Esophagus (tissue), 2 donors: ENCODE measurements around the gene CUL9. TPM values are rescaled to one million over a fixed set of nuclear protein-coding genes. Genes with fewer than 3 reads are reported as not detected.

ENCODE experiments used
- H3K27ac ChIP-seq, 2 donors: one replicate each; pipeline ENCODE4 v1.5.1; 2013; ENCODE audit warnings: low read depth in 2 of 2, mild to moderate bottlenecking in 2 of 2, inconsistent platforms in 1 of 2, low read length in 1 of 2, moderate library complexity in 1 of 2
- H3K27me3 ChIP-seq, 2 donors: one replicate each; pipeline ENCODE4 v1.6.1; 2013; ENCODE audit warnings: low read length in 2 of 2, control low read depth in 1 of 2, mild to moderate bottlenecking in 1 of 2; ENCODE audit not compliant: insufficient read depth in 2 of 2, control insufficient read depth in 1 of 2
- H3K36me3 ChIP-seq, 2 donors: one replicate each; pipeline ENCODE4 v1.6.1; 2013; ENCODE audit warnings: low read length in 1 of 2; ENCODE audit not compliant: control insufficient read depth in 2 of 2, insufficient read depth in 2 of 2
- H3K4me1 ChIP-seq, 2 donors: one replicate each; pipeline ENCODE4 v1.6.1; 2013; ENCODE audit warnings: low read length in 1 of 2; ENCODE audit not compliant: control insufficient read depth in 2 of 2, insufficient read depth in 2 of 2
- H3K4me3 ChIP-seq, 2 donors: one replicate each; pipeline ENCODE4 v1.5.1; 2013; ENCODE audit warnings: low read length in 2 of 2, mild to moderate bottlenecking in 2 of 2, low read depth in 1 of 2, moderate library complexity in 1 of 2
- H3K9me3 ChIP-seq, 2 donors: one replicate each; pipeline ENCODE4 v1.6.1; 2013; ENCODE audit warnings: mild to moderate bottlenecking in 2 of 2, low read depth in 1 of 2, low read length in 1 of 2, moderate library complexity in 1 of 2; ENCODE audit not compliant: control insufficient read depth in 2 of 2, insufficient read depth in 1 of 2
- WGBS, 2 donors: extraction: QIAGEN DNeasy Blood & Tissue Kit; methylation state at CpG; one replicate each; pipeline ENCODE4 v1.1.7; 2013; 5-methylcytosine and 5-hydroxymethylcytosine counted together
- polyA plus RNA-seq, 2 donors: library from polyadenylated mRNA; stranded (reverse); fragments of 200-250 nt; gene quantifications; one replicate each; pipeline ENCODE4 v1.2.3, GENCODE V29; 2013
- donor health status: healthy with polysubstance abuse.
- donor health status: Bipolar disorder and iron deficiency.

The CUL9 gene
- polyA plus RNA-seq, 2 donors = 26.6 to 64.9 TPM

GRCh38 chr6:43146709-43147688, 35.0 kb upstream of the CUL9 start:
- Histone ChIP-seq H3K4me3 (no peak overlapping the region), H3K4me1 (no peaks in the 10 kb centered on the region), H3K36me3 (peaks cover 0 to 6% of the 10 kb centered on the region in 2 donors), H3K27me3 (no peaks in the 10 kb centered on the region), H3K9me3 (no peaks in the 10 kb centered on the region), H3K27ac (no peak overlapping the region)
- WGBS, 2 donors = 89 to 94% methylated on average over 8 of the region's 8 CpGs

GRCh38 chr6:43147691-43148477, 34.1 kb upstream of the CUL9 start:
- H3K9me3 ChIP-seq = no peaks in the 10 kb centered on the region
- peaks cover 0 to 6% of the 10 kb centered on the region in 2 donors for H3K36me3 ChIP-seq
- no peaks in the 10 kb centered on the region for H3K27me3 ChIP-seq
- WGBS, 2 donors = 91 to 92% methylated on average over 6 of the region's 6 CpGs
- H3K4me1 ChIP-seq = no peaks in the 10 kb centered on the region
- H3K27ac ChIP-seq = no peak overlapping the region
- H3K4me3 ChIP-seq = no peak overlapping the region

- no peak overlapping the region for H3K4me3 ChIP-seq
- WGBS, 2 donors = 99 to 100% methylated on average over 1 of the region's 1 CpG
These were observed 32.7 kb upstream of the CUL9 start for GRCh38 chr6:43149265-43149664.

DNA sequence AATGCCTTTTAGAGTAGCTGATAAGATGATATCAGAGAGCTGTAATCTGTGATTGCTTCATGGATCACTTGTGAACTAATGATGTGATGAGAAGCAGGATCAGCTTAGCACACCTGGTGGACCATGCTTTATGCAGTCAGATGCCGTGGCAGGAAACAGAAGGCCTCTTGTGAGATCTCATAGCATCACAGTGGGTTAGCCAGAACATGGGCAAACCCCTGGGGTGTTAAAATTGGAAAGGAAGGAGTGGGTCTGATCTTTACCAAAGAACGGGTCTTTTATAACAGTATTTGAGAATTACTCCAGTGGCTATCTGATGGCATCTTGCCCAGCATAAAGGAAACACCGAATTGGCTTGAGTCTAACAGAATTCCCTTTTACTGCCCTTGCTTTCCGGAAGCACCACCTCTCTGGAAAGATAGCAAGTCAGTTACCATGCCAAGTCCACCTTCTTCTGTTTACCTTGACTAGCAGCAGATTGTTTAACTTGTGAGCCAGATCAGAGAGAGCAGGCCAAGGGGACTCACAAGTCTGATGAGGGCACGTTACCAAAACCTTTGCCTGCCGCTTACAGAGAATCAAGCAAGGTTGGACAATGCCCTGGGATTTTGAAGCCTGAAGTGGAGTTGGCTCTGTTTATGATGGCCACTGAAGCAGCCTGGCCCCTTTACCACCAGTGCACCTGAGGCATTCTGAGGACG, 31.8 kb upstream of the CUL9 start:
- Histone ChIP-seq H3K9me3 (no peaks in the 10 kb centered on the region), H3K36me3 (peaks cover 0 to 2% of the 10 kb centered on the region in 2 donors), H3K4me1 (no peaks in the 10 kb centered on the region), H3K27ac (no peak overlapping the region), H3K4me3 (no peak overlapping the region), H3K27me3 (no peaks in the 10 kb centered on the region)
- 37 to 40% methylated on average over 7 of the region's 7 CpGs for WGBS, 2 donors

More at GRCh38 chr6:43149265-43149664, 32.7 kb upstream of the CUL9 start:
- no peaks in the 10 kb centered on the region for H3K27me3 ChIP-seq
- no peak overlapping the region for H3K27ac ChIP-seq
- H3K9me3 ChIP-seq = no peaks in the 10 kb centered on the region
- H3K4me1 ChIP-seq = no peaks in the 10 kb centered on the region
- H3K36me3 ChIP-seq = peaks cover 0 to 6% of the 10 kb centered on the region in 2 donors

- Histone ChIP-seq H3K27ac (no peak overlapping the region), H3K4me1 (no peaks in the 10 kb centered on the region), H3K9me3 (no peaks in the 10 kb centered on the region), H3K4me3 (no peak overlapping the region), H3K27me3 (no peaks in the 10 kb centered on the region), H3K36me3 (peaks cover 4 to 9% of the 10 kb centered on the region in 2 donors)
- 92 to 93% methylated on average over 11 of the region's 11 CpGs for WGBS, 2 donors
These were observed 22.4 kb upstream of the CUL9 start for GRCh38 chr6:43159599-43159998.

DNA sequence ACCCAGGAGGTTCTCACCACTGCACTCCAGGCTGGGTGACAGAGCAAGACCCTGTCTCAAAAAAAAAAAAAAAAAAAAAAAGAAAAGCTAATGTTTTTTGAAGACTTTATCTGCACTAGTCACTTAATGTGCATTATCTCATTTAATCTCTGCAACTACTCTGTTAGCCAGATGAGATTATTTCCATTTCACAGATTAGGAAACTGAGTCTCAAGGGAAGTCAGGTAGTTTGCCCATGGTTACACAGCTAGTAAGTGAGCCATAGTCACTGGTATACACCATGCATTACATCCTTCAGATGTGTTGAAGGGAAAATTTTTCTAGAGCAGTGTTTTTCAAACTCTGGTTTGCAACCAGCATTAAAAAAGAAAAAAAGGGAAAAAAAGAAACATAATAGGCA, 18.1 kb upstream of the CUL9 start:
- no peak overlapping the region for H3K4me3 ChIP-seq
- no peak overlapping the region for H3K27ac ChIP-seq
- H3K36me3 ChIP-seq = peaks cover 4 to 9% of the 10 kb centered on the region in 2 donors
- no peaks in the 10 kb centered on the region for H3K27me3 ChIP-seq
- H3K9me3 ChIP-seq = no peaks in the 10 kb centered on the region
- no peaks in the 10 kb centered on the region for H3K4me1 ChIP-seq

DNA sequence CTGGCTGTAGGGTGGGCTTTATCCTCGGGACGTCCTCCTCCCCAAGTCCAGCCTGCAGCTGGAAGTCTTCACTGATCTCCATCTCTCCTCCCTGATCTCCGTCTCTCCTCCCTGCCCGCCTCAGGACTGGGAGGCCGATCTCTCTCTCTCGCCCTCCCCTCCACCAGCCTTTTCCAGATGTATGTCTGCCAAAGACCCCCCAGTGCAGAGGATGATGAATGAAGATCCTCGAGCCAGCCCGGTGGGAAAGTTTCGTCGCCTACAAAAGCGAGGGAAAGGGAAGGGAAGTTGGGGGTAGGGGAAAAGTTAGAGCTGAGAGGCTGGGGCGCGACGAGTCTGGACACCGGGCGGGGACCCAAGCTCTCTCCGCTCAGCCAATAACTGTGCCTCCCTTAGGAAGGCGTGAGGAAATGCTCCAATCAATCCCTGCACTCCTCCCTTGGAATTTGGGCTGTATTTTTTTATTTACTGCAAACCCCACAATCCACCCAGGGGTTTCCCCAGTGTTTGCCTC, 11.5 kb upstream of the CUL9 start:
- H3K36me3 ChIP-seq = peaks cover 0 to 1% of the 10 kb centered on the region in 2 donors
- peak overlapping the region; percentile 91 to 93 for H3K27ac ChIP-seq
- H3K4me3 ChIP-seq = peak overlapping the region; percentile 47 to 58
- peaks cover 0 to 11% of the 10 kb centered on the region in 2 donors for H3K4me1 ChIP-seq
- WGBS, 2 donors = 3 to 4% methylated on average over 18 of the region's 18 CpGs
- no peaks in the 10 kb centered on the region for H3K27me3 ChIP-seq
- H3K9me3 ChIP-seq = no peaks in the 10 kb centered on the region

GRCh38 chr6:43170931-43171706, 10.9 kb upstream of the CUL9 start, which contains the start of gene SRF:
Gene SRF, plus strand, starts transcription at chr6:43171269. Its CDS starts 388 bp downstream, at chr6:43171657.
- Histone ChIP-seq H3K27me3 (no peaks in the 10 kb centered on the region), H3K9me3 (no peaks in the 10 kb centered on the region), H3K36me3 (peaks cover 0 to 8% of the 10 kb centered on the region in 2 donors), H3K27ac (peak within 1 kb of the TSS; percentile 93 to 97), H3K4me3 (peak within 1 kb of the TSS; percentile 71 to 95), H3K4me1 (peaks cover 0 to 11% of the 10 kb centered on the region in 2 donors)
- WGBS, 2 donors = 0 to 1% methylated on average over 68 to 83 of the region's 83 CpGs
